ENCODE results near the gene LAMB3.

The LAMB3 gene

DNA sequence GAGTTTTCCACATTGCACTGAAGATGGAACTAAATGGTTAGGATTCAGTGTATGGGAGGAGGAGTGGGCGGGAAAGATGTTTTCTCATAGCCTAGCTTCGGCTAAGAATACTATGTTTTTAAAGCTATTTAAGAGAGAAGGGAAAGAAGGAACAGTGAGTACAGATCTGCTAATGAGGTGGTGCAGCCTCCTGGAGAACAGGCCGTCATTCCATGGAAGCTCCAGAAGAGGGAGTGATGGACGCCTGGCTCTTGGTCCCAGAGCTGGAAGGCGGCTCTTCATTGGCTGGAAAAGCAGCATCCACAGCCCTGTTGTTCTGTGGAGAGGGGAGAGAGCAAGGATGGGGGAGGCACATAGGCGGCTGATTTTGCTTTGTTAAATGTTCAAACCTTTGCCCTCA is 61.8 kb downstream of the LAMB3 start:
- no peak for DNase-seq

- DNase-seq, result no peak
Measured at GRCh38 chr1:209589863-209590262, 62.4 kb downstream of the LAMB3 start.

DNA sequence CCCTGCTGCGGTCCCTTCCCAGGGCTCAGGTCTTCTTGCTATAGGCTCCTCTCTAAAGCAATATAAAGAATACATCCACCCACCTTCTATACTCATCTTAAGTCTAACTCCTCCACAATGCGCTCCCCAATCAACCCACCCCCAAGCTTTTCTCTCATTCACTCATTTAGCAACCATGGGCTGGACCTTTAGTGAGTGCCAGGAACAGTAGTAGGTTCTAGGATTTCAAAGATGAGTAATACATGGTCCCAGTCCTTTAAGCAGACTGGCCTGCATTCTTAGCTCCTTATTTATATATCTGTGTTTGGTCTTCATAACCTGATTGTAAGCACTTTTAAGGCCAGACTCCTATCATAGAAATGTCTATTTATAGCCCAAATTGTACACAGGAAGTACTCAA is 62.8 kb downstream of the LAMB3 start:
- no peak for DNase-seq

GRCh38 chr1:209587789-209588188 is 64.4 kb downstream of the LAMB3 start:
- DNase-seq, result no peak

DNA sequence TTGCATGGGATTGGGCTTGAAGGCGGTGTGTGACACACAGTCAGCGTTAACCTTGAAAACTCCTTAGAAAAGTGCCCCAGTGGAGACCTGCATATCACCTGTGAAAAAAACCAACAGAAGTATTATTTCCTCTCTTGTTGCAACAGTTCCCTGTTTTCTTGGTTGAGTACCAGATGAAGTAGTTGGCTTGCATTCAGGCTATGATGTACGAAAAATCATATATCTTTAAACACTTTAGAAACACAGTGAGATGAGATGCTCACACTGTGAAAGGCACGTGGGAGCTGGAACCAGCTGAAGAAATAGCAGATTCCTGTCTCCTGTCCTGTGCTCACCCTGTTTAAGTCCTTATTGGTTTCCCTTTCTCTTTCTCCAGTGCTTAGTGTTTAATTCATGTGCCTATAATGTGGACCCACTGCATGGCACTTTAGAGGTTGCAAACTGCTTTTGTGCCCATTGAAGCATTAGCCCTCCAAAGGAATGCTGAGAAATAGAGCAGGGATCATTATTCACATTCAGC is 65.9 kb downstream of the LAMB3 start:
- no peak for DNase-seq

DNA sequence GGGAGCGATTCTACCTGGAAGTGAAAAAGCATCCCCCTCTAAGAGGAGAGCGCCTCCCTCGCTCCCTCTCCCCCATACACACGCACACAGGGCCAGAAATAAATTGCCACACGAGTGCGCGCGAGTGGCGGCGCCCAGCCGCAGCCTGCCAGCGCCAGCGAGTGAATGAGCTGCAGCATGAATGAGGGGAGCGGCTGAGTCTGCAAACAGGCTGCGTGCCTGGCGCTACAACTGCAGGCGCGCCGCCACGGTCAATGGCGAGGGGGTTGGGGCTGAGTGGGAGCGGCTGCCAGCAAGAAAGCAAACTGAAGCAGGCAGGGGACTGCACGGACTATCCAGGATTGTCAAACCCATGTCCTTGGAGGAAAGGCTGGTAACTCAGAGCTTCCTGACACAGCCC is 66.6 kb downstream of the LAMB3 start:
- DNase-seq, result peak; percentile 26

GRCh38 chr1:209585197-209585596 is 67.0 kb downstream of the LAMB3 start:
- DNase-seq, result no peak

- DNase-seq, result no peak
Measured at GRCh38 chr1:209584231-209584672, 68.0 kb downstream of the LAMB3 start.

- DNase-seq, result no peak
Measured at GRCh38 chr1:209583408-209583807, 68.8 kb downstream of the LAMB3 start, which contains the start of gene CAMK1G. CAMK1G (plus strand) TSS chr1:209583714; CDS start chr1:209594984, 11,270 bp downstream.

GRCh38 chr1:209580577-209580976 is 71.6 kb downstream of the LAMB3 start:
- DNase-seq, result no peak

DNA sequence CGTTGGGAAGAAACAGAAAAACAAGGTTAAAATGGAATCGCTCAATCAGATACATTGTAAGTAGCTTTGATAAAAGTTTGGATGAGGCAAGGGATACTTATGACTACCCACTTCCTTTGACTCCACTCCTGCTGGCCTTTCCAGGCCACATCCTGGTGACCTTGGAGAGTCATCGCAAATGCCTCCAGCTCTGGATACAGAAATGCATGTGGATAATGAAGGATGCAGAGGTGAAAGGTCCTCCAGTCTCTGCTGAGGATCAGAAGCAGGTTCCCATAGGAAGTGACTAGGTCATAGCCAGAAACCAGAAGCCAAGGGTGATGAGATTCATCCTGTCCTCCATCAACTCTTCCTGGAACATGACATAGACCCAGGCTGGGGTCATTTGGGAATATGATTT is 74.9 kb downstream of the LAMB3 start:
- no peak for DNase-seq

DNA sequence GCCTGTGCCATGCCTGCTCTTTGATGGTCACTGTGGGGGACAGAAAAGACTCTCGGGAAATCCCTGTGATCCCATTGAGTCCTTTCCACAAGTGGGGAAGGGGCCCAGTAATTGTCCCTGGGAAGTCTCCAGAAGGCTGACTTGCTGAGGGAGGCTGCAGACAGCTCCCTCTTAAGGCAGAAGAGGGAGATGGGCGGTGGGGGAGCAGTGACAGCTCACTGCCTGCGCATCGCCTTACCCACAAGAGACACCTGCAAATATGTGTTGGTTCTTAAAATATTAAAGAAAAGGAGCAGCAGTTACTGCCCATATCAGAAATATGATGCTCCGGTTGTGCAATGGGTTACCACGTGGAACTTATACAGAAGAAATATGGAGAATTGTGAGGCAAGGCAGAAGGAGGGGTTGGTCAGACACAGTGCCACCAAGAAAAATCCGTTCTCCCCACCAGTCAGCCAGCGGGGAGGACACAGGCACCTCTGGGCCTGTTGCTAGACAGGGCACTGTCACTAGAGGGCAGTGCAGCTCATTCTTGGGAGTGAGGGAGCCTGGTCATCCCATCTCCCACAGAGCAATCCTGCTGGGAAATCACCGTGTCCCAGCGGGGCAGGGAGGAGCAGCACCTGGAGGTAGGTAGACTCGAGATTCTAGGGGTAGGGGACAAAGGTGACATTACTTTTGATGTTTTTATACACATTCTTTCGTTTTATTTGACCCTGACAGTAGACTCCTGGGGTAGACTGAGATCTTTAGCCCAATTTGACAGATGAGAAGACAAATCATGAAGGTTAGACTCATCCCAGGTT is 75.6 kb downstream of the LAMB3 start:
- peak; percentile 47 for DNase-seq

- DNase-seq, result no peak
Measured at GRCh38 chr1:209570743-209571142, 81.5 kb downstream of the LAMB3 start.

GRCh38 chr1:209569455-209570207 is 82.6 kb downstream of the LAMB3 start:
- peak; percentile 61 for DNase-seq

DNA sequence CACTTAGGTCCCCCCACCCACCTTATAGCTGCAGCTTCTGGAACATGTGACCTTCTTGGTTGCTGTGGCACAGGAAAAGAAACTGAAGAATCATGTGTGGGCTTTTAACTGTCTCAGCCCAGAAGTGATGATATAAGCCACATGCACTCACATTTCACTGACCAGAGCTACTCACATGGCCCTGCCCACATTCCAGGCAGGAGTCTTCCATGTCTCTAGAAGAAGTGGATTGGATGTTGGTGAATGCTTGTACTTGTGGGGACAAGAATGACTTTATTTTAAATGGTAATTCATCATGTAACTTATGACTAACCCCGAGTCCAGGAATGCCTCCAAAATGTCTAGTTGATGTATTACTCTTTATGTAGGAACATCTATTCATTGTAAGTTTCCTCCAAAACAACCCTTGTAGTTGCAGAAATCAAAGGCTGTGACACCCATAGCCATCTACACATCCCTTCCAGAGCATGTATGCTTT is 84.5 kb downstream of the LAMB3 start:
- no peak for DNase-seq

DNA sequence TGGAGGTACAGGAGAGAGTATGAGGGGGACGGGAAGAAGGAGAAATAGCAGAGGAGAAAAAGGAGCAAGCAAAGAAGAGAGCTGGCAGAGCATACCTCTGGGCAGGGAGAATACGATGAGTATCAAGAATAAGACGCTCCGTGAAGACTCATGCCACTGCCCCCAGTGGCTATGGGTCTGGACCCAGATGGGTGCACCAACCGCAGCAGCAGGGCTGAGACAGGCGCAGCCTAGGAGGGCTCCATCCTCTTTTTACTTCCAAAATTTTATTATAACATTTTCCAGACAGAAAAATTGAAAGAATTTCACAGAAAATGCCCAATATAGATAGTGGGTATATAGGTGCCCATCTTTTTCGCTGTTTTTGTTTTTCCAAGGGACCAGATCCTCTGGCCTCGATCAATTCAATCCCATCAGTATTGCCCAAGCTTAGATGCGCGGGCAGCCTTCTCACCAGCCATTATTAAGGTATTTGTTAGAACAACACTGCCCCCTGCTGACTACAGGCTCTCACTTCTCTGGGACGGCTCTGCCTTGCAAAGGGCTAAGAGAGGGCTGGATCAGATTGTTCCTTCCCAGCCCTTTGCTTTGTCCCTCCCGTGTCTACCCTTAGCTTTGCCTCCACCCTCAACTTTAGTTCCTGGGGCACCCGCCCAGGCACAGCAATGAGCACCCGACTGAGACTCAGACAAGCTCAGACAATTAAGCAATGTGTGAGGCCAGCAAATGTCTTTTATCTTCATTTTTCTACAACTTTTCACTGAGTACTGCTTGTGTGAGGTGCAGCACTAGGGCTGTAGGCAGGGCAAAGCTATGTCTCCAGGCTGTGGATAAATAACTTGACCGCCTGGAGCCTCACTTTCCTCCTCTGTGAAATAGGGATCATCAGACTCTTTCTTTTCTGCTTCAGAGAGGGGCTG is 86.2 kb downstream of the LAMB3 start:
- peak; percentile 54 for DNase-seq

All from NCI-H2029 (cell line).